Smooth muscle cell (in vitro differentiated cells): ENCODE results near the gene FAM111A. TPM values are rescaled to one million over a fixed set of nuclear protein-coding genes. Genes with fewer than 3 reads are reported as not detected.

Source experiments
- DNase-seq: peaks from one replicate; lab custom pipeline; 2025; ENCODE audit not compliant: unreplicated experiment; lab: John Stamatoyannopoulos, UW
- H2AFZ ChIP-seq: fragments of 200-600 bp; sonication (generic); 2 replicates; pipeline ENCODE4 v1.6.0; 2016; ENCODE audit warnings: antibody characterized with exemption, low read depth, mild to moderate bottlenecking
- H3F3A ChIP-seq: fragments of 200-600 bp; sonication (generic); 2 replicates; pipeline ENCODE4 v1.6.0; 2017; ENCODE audit warnings: antibody characterized with exemption, low read depth
- H3K27ac ChIP-seq: fragments of 200-600 bp; sonication (generic); 2 replicates; pipeline ENCODE4 v1.5.1; 2016; ENCODE audit warnings: low read depth, mild to moderate bottlenecking
- H3K27me3 ChIP-seq: fragments of 200-600 bp; sonication (generic); 2 replicates; pipeline ENCODE4 v1.6.1; 2016; ENCODE audit warnings: low read depth, mild to moderate bottlenecking
- H3K36me3 ChIP-seq: fragments of 200-600 bp; sonication (generic); 2 replicates; pipeline ENCODE4 v1.5.1; 2016; ENCODE audit warnings: low read depth
- H3K4me1 ChIP-seq: fragments of 200-600 bp; sonication (generic); 2 replicates; pipeline ENCODE4 v1.5.1; 2016; ENCODE audit warnings: low read depth
- H3K4me2 ChIP-seq: fragments of 200-600 bp; sonication (generic); 2 replicates; pipeline ENCODE4 v1.6.0; 2016; ENCODE audit warnings: mild to moderate bottlenecking
- H3K4me3 ChIP-seq: fragments of 200-600 bp; sonication (generic); 2 replicates; pipeline ENCODE4 v1.5.1; 2016; ENCODE audit warnings: mild to moderate bottlenecking
- H3K79me2 ChIP-seq: fragments of 200-600 bp; sonication (generic); 2 replicates; pipeline ENCODE4 v1.6.0; 2016; ENCODE audit warnings: low read depth, mild to moderate bottlenecking
- H3K9ac ChIP-seq: fragments of 200-600 bp; sonication (generic); 2 replicates; pipeline ENCODE4 v1.6.0; 2016; ENCODE audit warnings: low read depth
- H3K9me3 ChIP-seq: fragments of 200-600 bp; sonication (generic); replicated peaks from 2 replicates; pipeline ENCODE4 v1.5.1; 2016; ENCODE audit warnings: low read depth
- H4K20me1 ChIP-seq: fragments of 200-600 bp; sonication (generic); 2 replicates; pipeline ENCODE4 v1.6.0; 2016; ENCODE audit warnings: low read depth
- CTCF ChIP-seq: fragments of 200-600 bp; sonication (generic); IDR thresholded peaks from 2 replicates; pipeline ENCODE4 v1.5.1; 2017; ENCODE audit warnings: borderline replicate concordance, mild to moderate bottlenecking, antibody characterized with exemption; ENCODE audit not compliant: insufficient read depth, poor library complexity, severe bottlenecking
- WGBS: methylation state at CpG from one replicate; pipeline ENCODE4 v1.1.7; 2016; ENCODE audit warnings: low lambda C conversion rate; 5-methylcytosine and 5-hydroxymethylcytosine counted together
- polyA plus RNA-seq: library from polyadenylated mRNA; unstranded; fragments of >200 nt; fragmentation: Nextera tagmentation; extraction: Ambion mirVana; gene quantifications from 2 replicates; pipeline ENCODE4 v1.2.1, GENCODE V29; 2016
- total RNA-seq: library from RNA; depleted of rRNA; stranded (reverse); fragments of >200 nt; gene quantifications from 2 replicates; pipeline ENCODE4 v1.2.3, GENCODE V29; 2014

The FAM111A gene
- total and polyA plus RNA-seq, 2 experiments from 2014 or later = 6.2 to 14.3 TPM

GRCh38 chr11:59181746-59182456 is 39.2 kb downstream of the FAM111A start:
- Histone ChIP-seq H3K27ac (no peak overlapping the region), H3K4me1 (peaks cover 20% of the 10 kb centered on the region), H3K4me2 (no peak overlapping the region), H3F3A (no peaks in the 10 kb centered on the region), H3K79me2 (peaks cover 36% of the 10 kb centered on the region), H2AFZ (no peak overlapping the region), H3K9me3 (no peaks in the 10 kb centered on the region), H4K20me1 (peaks cover 73% of the 10 kb centered on the region), H3K36me3 (no peaks in the 10 kb centered on the region), H3K4me3 (no peak overlapping the region), H3K9ac (no peak overlapping the region), H3K27me3 (no peaks in the 10 kb centered on the region)
- DNase-seq = no peak
- WGBS = 96% methylated on average over 31 of the region's 33 CpGs
- TF ChIP-seq CTCF = no peak

DNA sequence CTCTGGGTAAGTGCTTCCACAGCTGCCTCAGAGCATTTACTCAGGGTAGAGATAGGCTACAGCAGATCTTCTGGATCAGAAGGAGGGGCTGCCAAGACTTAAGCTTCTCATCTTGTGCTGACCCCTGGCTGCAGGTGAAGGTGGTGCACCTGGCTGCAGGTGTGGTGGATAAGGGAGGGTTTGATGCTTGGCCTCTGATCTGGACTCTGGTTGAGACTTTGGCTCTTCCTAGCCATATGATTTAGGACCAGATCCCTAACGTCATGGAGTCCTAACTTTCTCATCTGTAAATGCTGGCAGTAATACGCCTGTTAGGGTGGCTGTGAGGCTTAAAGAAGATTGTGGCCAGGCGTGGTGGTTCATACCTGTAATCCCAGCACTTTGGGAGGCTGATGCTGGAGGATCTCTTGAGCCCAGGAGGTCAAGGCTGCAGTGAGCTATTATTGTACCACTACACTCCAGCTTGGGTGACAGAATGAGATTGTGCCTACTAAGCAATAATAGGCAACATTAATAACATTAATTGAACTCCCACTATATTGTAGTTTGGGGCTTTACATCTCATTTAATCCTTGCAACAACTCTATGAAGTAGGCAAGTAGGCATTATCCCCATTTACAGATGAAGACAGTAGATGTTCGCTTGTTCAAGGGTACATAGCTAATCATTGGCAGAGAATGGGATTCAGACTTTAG is 39.9 kb downstream of the FAM111A start:
- no peak for DNase-seq
- no peak overlapping the region for H2AFZ ChIP-seq
- TF ChIP-seq CTCF = peak; percentile 24
- H3F3A ChIP-seq = no peaks in the 10 kb centered on the region
- no peaks in the 10 kb centered on the region for H3K9me3 ChIP-seq
- no peak overlapping the region for H3K4me3 ChIP-seq
- no peak overlapping the region for H3K27ac ChIP-seq
- peaks cover 20% of the 10 kb centered on the region for H3K4me1 ChIP-seq
- no peak overlapping the region for H3K9ac ChIP-seq
- H3K4me2 ChIP-seq = no peak overlapping the region
- peaks cover 77% of the 10 kb centered on the region for H4K20me1 ChIP-seq
- H3K79me2 ChIP-seq = peaks cover 29% of the 10 kb centered on the region
- no peaks in the 10 kb centered on the region for H3K36me3 ChIP-seq
- 92% methylated on average over 4 of the region's 4 CpGs for WGBS
- no peaks in the 10 kb centered on the region for H3K27me3 ChIP-seq

- Histone ChIP-seq H3K27me3 (no peaks in the 10 kb centered on the region), H4K20me1 (peaks cover 82% of the 10 kb centered on the region), H3K36me3 (no peaks in the 10 kb centered on the region), H3K4me1 (peaks cover 20% of the 10 kb centered on the region), H3K79me2 (peaks cover 25% of the 10 kb centered on the region), H3F3A (no peaks in the 10 kb centered on the region), H3K4me3 (no peak overlapping the region), H2AFZ (no peak overlapping the region), H3K9me3 (no peaks in the 10 kb centered on the region), H3K27ac (no peak overlapping the region), H3K4me2 (no peak overlapping the region), H3K9ac (no peak overlapping the region)
- no peak for TF ChIP-seq CTCF
- DNase-seq = no peak
- WGBS = 100% methylated on average over 1 of the region's 1 CpG
These were observed 41.1 kb downstream of the FAM111A start for GRCh38 chr11:59183771-59184170.
